NOMO-1 treated with dmso at 0.1 percent for 144 hours (cell line): Measurements from ENCODE around the gene DENND2C.

Source experiments
- DNase-seq: peaks from one replicate; lab custom pipeline; 2025; ENCODE audit not compliant: unreplicated experiment; lab: John Stamatoyannopoulos, UW

The DENND2C gene

GRCh38 chr1:114547076-114547475 lies 122.8 kb downstream of the DENND2C start:
- DNase-seq = no peak

DNA sequence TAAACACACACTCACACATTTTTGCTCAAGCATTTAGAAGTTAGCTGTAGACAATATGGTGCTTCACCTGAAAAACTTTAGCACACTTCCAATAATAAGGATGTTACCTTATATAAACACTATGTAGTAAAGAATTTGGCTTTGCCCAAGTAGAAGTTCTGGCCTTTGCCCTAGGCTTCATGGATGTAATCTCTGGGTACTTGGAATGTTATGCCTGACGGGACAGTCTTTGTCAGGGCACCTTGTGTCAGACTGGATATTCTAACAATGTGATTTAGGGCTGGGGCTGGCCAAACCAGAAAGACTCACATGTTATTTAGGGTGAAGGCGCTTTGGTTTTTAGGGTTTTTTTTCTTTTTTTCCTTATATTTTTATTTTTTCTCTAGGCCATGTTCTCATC lies 124.1 kb downstream of the DENND2C start:
- DNase-seq = no peak

- DNase-seq = no peak
Measured at GRCh38 chr1:114545315-114545714, 124.5 kb downstream of the DENND2C start.

- no peak for DNase-seq
Measured at GRCh38 chr1:114540821-114541220, 129.0 kb downstream of the DENND2C start.

DNA sequence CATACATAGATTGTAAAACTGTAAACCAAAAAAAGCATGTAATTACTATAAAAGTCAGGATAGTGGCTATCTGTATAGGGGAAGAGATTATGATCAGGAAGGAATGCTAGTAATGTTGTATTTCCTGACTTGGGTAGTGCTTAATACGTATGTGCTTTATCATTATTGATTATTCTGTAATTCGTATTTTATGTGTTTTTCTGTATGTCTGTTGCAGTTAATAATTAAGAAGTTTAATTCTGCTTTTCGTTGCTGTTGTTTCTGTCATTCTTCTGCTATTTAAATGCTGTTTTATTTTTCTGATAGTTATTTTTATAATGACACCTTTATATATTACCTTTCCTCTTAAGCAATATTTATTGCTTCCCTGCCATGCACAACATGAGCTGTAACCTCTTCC lies 129.6 kb downstream of the DENND2C start:
- DNase-seq = no peak

GRCh38 chr1:114536043-114536442 lies 133.8 kb downstream of the DENND2C start:
- DNase-seq = no peak

- no peak for DNase-seq
Measured at GRCh38 chr1:114535401-114535800, 134.4 kb downstream of the DENND2C start.
